HG02678 (cell line): ENCODE data around the gene RASSF5.
"Not testable (repeated sequence)": the region's sequence is repeated elsewhere in the genome, so short reads cannot be mapped to it uniquely, and the experiment has no call there.

ENCODE experiments used
- ATAC-seq: cut with Tn5 transposase; IDR thresholded peaks from one replicate; pipeline ENCODE4 v1.9.1; 2021; ENCODE audit warnings: mild to moderate bottlenecking, moderate library complexity; ENCODE audit not compliant: unreplicated experiment

The RASSF5 gene

DNA sequence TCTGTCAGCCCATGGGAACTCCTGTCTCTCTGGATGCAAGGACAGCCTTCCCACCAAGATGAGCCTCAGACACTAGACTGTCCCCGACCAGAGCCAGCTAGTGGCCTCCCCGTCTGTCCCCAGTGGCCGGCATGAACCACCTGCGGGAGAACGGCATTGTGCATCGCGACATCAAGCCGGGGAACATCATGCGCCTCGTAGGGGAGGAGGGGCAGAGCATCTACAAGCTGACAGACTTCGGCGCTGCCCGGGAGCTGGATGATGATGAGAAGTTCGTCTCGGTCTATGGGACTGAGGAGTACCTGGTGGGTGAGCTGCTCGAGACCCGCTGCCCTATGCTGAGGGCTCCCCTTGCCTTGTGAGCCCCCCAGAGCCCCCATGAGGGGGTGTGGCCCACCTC lies 31.3 kb upstream of the RASSF5 start:
- no peak for ATAC-seq

DNA sequence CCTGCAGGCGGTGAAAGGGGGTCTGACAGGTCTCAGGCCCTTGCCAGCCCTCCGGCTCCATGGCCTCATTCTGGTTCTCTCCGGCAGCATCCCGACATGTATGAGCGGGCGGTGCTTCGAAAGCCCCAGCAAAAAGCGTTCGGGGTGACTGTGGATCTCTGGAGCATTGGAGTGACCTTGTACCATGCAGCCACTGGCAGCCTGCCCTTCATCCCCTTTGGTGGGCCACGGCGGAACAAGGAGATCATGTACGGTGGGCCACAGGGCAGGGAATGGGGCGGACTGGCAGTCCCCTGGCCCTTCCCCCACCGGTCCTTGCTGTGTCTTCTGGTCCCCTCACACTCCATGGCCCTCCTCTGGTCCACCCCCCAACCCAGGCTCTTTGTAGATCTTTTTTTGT lies 30.7 kb upstream of the RASSF5 start:
- ATAC-seq, result no peak

DNA sequence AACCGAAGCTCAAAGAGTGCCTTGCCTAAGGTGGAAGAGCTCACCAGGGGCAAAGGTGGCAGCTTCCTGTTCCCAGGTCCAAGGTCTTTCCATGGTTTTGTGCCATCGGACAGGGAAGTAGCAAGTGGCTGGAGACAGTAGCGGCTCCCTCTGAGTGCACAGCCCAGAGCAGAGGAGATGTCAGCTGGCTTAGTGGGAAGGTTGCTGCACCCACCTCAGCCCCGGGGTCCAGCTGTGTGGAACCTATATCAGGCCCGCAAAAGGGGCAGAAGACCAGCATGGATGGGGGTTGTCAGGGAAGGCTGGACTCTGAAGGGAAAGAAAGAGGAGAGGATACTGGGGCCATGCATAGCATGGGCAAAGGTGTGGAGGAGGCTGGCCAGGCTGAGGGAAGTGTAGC lies 30.2 kb upstream of the RASSF5 start:
- ATAC-seq, result no peak

DNA sequence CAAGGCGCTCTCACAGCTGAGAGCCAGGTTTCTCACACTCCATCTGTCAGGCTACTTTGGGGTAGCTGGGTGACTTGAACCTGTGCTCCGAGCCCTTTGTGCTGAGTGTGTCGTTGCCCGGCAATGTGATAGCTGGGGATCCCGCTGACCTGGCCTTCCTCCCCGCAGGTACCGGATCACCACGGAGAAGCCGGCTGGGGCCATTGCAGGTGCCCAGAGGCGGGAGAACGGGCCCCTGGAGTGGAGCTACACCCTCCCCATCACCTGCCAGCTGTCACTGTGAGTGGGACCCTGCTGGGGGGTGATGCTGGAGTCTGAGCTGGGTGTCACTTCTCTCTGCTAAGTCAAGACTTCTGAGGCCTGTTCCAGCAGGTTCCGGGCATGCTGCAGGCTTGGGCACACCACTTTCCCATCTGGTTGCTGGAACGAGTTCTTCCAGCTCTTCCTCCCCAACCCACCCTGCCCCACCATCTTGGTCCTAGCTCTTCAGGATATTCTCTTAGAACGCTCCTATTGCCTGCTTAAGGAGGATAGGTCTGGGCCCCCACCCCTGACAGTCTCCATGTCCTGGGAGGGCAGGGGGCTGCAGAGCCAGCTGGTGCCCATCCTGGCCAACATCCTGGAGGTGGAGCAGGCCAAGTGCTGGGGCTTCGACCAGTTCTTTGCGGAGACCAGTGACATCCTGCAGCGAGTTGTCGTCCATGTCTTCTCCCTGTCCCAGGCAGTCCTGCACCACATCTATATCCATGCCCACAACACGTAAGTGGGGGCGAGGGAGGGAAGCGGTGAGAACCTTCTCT lies 29.6 kb upstream of the RASSF5 start:
- ATAC-seq, result no peak

DNA sequence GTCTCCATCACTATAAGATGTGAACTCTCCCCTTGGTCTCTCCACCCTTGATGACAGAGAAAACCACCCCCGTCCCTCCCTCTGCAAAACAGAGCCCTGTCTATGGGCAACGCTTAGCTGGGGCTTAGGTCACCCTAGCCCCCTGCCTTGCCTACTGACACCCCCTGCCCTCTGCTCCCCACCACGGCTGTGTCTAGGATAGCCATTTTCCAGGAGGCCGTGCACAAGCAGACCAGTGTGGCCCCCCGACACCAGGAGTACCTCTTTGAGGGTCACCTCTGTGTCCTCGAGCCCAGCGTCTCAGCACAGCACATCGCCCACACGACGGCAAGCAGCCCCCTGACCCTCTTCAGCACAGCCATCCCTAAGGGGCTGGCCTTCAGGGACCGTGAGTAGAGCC lies 28.6 kb upstream of the RASSF5 start:
- ATAC-seq, result no peak

DNA sequence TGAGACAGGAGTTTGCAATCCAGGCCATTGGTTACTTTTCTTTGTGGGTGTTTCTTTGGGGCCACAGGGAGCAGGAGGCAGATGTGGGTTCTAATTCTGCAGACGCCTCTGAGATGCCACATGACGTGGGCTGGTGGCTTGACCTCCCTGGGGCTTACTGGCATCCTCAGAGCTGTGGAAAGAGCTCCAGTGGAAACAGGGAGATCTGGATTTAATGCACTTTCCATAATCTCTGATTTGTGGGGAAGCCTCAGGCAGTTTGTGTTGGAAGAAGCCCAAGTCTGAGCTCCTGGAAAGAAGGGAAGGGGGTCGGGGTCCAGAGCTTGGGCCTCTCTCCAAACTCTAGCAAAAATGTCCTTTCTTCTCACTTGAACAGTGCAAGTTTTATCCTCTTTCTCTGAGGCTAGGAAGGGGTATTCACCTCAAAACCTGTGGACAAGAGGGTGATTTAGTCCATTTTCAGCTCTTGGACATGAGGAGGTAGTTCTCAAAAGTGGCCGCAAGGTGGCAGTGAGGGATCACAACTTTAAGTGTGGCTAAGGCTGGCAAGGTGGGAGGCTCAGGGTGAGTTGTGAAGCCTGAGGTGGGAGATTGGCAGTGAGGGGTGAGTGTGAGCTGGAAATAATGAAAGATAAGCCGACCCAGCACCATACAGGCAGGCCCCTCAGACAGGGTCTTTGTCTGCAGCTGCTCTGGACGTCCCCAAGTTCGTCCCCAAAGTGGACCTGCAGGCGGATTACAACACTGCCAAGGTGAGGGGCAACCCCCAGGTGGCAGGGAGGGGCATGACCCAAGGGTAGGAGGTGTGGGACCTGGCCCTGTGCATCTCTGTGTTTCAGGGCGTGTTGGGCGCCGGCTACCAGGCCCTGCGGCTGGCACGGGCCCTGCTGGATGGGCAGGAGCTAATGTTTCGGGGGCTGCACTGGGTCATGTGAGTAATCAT lies 27.9 kb upstream of the RASSF5 start:
- peak; percentile 53 for ATAC-seq

DNA sequence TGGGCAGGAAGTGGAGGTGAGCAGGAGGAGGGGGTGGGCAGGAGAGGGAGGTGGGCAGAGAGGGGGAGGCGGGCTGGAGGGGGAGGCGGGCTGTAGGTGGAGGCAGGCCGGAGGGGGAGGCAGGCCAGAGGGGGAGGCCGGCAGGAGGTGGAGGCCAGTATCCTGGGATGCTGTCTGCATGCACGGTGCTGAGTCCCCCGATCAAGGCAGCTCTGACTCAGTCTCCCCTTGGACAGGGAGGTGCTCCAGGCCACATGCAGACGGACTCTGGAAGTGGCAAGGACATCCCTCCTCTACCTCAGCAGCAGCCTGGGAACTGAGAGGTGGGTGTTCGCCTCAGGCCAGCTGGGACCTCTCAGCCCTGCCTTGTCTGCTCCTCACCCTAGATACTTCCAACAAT lies 27.1 kb upstream of the RASSF5 start:
- ATAC-seq, result no peak

DNA sequence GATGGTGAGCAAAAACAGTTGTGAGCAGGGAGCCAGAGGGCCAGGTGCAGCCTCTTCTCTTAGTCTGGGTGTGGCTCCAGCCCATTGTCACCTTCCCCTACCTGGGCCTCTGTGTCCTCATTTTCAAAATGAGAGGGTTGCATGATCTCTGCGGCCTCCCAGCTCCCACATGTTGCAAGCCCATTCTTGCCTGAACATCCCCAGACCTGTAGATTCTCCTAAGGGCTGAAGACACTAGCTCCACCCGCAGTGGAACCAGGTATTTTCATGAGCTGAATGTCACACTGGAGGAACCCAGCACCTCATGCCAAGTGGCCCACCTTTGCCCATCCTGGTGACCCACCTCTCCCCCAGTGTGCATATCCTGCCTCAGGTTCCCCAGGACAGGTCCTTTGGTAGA lies 24.7 kb upstream of the RASSF5 start:
- no peak for ATAC-seq

DNA sequence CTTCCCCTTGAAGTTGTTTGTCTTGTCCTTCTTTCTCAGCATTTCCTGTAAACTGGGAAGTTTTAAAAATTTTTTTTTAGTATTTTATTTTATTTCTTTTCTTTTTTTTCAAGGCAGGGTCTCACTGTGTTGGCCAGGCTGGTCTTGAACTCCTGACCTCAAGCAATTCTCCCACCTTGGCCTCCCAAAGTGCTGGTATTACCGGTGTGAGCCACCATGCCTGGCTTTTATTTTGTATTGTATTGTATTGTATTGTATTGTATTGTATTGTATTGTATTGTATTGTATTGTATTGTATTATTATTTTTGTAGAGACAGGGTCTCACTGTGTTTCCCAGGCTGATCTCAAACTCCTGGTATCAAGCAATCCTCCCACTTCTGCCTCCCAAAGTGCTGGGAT lies 23.5 kb upstream of the RASSF5 start:
- not testable (repeated sequence) for ATAC-seq

DNA sequence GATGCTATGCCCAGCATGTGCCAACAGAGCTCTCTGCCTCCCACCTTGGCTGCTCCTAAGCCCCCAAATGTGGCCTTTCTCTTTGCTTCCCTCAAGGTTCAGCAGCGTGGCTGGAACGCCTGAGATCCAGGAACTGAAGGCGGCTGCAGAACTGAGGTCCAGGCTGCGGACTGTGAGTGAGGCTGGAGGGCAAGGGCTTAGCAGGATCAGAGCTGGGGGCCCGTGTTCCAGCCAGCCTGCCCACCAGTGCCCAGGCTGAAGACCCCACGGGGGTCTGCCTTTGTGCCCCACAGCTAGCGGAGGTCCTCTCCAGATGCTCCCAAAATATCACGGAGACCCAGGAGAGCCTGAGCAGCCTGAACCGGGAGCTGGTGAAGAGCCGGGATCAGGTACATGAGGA lies 22.4 kb upstream of the RASSF5 start:
- no peak for ATAC-seq

DNA sequence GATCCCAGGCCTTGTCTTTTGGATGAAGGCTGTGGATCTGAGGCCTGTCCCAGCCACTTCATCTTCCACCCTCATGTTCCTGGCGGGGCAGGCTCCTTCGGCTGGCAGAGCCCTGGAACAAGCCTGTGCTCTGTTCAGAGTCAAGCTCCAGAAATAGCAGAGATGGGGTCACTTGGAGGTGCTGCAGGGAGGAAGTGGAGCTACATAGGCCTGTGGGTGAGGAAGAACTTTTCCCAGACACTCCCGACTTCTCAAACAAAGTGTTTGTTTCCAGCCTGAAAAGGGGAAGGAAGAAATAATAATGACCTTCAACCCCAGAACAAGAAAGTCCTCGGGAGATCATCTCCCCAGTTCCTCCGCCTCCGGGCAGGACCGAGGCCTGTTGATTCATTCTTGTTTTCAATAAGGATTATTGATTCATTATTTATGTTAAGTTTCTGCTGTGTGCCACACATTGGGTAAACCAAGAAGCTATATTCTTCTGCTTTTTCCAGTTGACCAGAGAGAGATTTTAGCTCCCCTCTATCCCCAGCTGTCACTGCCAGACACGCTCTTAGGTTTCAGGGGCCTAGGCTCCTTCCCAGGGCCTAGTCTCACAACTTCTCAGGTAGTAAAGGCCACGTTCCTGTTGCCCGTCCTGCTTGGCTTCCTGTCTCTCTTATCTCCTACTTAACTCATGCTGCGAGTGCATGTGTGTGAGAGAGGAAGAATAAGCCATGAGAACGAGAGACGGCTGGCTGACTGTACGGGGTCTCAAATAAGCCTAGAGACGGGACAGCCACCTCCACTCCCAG lies 20.1 kb upstream of the RASSF5 start:
- no peak for ATAC-seq

DNA sequence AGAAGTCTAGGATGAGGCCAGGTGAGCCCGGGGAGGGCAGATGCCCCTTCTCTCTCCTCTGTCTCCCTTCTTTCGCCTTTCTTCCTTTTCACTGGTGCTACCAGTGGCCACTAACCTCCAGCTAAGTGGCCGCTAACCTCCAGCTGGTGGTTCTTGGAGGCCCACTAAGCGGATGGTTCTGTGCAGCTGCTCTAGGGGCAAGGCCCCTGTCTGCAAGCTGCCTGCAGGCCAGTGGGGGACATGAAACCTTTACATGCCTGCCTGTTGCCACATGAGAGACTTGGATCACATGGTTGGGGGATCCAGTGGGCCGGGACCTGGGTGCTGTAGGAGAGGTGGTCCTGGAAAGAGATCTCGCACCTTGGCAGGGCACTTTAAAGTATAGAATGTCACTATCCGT lies 19.4 kb upstream of the RASSF5 start:
- no peak for ATAC-seq

DNA sequence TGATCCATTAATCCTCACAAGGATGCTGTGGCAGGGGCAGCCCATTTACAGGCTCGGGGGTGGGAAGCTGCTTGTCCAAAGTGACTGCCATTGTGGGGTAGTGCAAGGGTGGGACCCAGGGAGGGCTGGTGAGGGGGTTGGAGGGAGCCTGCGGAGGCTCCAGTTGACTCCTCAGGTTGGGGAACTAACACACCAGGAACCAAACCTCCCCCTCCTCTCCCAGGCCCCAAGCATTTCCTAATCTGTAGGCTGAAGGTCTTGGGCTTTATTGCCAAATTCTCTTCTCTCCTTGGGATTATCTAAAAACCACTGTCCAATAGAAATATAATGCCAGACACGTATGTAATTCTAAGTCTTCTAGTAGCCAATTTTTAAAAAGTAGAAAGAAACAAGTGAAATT lies 18.9 kb upstream of the RASSF5 start:
- ATAC-seq, result no peak

DNA sequence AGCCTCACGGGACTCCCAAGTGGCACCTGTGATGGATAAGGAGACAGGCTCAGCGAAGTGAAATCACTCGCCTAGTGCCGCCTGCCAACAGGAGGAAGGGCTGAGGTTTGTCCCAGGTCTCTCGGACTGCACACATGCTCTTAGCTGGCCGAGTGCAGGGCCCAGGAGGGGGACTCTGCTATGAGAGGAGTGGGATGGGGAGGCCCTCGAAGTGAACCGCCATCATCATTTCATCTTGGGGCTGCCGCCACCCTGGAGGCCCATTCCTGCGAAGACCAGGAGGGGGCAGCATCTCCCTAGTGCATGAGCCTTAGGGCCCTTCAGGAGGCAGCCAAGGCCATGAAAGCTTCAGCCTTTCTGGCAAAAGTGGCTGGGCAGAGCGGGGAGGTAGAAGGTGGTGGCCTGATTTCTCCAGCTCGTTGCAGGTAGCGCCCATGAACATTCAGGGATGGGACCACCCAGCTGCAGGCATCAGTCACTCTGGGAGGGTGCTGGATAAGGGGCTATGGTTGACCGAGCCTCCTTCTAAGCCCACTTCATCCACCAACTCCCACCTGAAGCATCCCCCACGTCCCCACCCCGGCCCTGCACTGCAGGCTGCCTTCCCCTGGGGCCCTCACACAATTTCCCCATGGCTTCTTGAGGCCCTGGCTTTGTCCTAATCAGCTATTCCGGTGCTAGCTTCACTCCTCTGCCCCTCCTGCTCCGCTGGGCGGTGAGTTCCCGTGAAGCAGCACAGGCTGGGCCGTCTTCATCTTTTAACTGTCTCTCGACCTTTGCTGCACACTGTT lies 17.2 kb upstream of the RASSF5 start:
- ATAC-seq, result no peak

DNA sequence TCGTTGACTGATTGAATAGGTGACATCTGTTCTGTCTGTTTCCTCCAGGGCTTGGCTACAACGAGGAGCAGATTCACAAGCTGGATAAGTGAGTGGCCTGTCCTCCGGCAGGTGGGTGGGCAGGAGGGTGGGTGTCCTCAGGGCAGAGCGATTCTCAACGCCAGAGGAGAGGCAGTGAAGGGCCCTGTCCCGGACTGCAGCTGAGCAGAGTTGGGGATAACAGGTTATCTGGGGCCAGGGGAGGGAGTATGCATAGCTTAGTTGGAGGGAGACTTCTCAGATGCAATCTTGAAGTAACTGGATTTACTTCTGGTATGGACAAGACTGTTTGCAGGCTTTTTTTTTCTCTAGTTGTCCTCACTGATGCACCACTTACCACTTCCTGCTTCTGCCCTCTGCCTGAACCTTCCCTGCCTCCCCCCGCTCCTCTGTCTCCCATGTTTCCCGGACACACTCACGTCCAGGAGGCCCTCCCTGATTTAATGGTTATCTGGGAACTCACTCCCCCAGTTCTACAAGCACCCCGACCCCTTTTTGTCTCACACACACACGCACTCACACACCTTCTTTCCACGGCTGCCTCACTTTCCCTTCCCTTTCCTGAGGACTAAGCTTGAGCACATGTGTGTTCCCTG lies 16.4 kb upstream of the RASSF5 start:
- no peak for ATAC-seq

DNA sequence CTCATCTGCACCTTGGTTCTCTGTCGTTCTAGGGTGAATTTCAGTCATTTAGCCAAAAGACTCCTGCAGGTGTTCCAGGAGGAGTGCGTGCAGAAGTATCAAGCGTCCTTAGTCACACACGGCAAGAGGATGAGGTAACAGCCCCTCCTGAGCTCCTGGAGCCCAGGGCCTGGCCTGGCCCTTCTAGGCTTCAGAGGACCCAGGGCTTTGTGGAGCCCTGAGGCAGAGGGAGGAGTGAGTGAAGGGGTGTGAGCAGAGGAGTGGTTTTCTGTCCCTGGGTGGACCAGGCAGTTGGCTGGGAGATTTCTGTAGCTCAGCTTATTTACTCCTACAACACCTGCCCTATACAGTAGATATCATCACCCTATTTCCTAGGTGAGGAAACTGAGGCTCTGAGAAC lies 15.7 kb upstream of the RASSF5 start:
- no peak for ATAC-seq

DNA sequence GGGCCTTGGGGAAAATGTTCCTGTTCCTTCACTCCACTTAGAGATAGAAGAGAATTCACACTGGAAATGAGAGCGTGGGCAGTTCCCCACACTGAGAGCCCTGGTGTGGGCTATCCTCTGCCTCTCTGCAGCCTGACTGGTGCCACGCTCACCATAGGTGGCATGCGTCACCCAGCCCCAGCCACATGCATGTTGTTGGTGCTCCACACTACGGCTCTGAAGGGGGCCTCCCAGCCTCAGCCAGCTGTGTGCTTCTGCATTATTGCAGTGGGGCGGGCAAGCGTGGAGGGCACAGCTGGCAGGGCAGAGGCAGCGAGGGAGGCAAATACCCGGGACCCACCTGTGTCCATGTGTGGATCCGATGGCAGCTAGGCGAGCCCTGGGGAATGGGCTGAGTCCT lies 14.7 kb upstream of the RASSF5 start:
- ATAC-seq, result no peak

DNA sequence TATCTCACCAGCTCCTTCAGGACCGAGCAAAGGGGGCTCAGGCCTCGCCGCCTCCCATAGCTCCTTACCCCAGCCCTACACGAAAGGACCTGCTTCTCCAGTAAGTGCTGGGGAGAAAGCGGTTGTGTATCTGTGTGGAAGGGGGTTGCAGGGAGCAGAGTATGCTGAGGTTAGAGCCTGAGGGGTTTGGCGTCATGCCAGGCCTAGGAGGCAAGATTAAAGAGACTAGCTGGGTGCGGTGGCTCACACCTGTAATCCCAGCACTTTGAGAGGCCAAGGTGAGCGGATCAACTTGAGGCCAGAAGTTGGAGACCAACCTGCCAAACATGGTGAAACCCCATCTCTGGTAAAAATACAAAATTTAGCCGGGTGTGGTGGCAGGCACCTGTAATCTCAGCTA lies 14.1 kb upstream of the RASSF5 start:
- ATAC-seq, result no peak

DNA sequence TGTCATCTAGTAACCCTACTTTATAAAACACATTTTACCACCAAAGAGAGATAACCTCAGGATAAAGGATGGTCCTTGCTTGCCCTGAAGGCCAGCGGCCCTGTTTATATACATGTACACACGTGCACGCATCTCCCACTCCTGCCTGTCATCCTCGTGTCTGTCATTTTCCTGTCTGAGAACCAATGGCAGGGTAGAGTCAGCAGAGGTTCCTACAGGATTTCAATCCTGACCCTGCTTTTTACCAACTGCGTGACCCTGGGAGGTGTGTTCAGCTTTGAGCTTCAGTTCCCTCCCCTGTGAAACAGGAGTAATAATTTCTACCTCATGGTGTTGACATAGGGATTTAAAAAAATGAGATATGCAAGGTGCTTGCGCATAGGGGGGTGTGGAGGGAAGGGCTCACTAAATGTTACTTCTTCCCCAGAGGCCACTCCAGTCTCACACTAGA lies 12.3 kb upstream of the RASSF5 start:
- no peak for ATAC-seq

DNA sequence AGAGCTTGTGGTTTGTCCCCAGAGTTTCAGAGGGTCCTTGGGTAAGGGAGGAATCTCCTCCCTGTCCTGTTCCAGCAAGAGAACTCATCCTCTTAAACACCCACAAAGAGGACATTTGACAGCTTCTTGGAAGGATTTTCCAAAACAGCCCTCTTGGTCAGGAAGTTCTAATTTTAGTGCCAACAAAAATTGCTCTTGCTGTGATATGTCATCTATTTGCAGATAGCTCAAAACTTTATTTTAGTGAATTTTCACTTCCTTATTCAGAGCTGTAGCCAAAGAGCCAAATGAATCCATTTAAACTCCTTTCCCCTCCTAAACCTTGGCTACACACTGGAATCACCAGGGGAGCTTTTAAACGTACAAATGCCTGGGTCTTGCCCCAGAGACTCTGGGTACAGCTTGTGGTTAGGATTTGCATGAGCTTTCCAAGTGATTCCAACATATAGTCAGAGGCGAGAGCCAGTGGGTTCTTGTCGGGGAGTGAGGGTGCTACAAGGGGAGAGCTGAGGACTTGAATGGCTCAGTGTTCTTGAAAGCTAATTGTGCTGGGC lies 11.8 kb upstream of the RASSF5 start:
- ATAC-seq, result peak; percentile 17
